ENCODE measurements around the gene SMDT1. TPM values are rescaled to one million over a fixed set of nuclear protein-coding genes. Genes with fewer than 3 reads are reported as not detected.
"Not testable (repeated sequence)": the region's sequence is repeated elsewhere in the genome, so short reads cannot be mapped to it uniquely, and the experiment has no call there.

Gene SMDT1
- total RNA-seq, 2 donors from 2014 or later, result 9.6 to 11.9 TPM

DNA sequence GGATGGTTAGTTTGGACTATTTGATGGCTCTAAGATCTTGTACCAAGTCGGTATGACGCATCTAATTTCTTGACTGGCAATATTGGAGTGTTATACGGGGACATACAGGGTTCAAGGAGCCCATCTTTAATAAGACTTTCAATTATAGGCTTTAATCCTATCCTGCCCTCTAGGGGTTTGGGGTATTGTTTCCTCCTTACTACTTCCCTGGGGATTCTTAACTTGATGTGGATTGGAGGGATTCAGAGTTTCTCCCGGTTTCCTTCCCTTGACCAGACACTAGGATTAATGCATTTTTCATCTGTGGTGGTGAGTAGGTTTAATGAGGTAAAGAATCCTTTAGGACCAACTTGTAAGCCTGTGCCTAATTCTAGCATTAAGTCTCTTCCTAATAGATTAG, 32.3 kb downstream of the SMDT1 start:
- Histone ChIP-seq H3K9me3 (peaks cover 0 to 13% of the 10 kb centered on the region in 2 donors), H3K4me3 (no peak overlapping the region), H3K36me3 (no peaks in the 10 kb centered on the region), H3K4me1 (no peaks in the 10 kb centered on the region), H3K27me3 (no peaks in the 10 kb centered on the region), H3K27ac (no peak overlapping the region)
- no peak for DNase-seq (ENCODE audit: low spot score)
- TF ChIP-seq, protein P1, sequence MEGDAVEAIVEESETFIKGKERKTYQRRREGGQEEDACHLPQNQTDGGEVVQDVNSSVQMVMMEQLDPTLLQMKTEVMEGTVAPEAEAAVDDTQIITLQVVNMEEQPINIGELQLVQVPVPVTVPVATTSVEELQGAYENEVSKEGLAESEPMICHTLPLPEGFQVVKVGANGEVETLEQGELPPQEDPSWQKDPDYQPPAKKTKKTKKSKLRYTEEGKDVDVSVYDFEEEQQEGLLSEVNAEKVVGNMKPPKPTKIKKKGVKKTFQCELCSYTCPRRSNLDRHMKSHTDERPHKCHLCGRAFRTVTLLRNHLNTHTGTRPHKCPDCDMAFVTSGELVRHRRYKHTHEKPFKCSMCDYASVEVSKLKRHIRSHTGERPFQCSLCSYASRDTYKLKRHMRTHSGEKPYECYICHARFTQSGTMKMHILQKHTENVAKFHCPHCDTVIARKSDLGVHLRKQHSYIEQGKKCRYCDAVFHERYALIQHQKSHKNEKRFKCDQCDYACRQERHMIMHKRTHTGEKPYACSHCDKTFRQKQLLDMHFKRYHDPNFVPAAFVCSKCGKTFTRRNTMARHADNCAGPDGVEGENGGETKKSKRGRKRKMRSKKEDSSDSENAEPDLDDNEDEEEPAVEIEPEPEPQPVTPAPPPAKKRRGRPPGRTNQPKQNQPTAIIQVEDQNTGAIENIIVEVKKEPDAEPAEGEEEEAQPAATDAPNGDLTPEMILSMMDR (IDR thresholded peaks at IDR 0.05), result no peak

DNA sequence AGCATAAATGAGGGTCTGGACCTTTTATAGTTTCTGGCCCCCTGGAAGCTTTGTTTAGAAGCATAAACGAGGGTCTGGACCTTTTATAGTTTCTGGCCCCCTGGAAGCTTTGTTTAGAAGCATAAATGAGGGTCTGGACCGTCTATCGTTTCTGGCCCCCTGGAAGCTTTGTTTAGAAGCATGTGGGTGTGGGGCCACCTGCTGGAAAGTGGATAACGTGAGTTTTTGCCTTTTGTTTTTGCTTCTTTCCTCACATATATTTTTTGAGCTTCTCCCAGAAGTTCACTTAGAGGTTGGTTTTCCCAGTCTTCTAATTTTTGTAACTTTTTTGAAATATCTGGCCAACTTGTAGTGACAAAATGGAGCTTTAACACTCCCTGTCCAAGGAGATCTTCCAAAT, 33.3 kb downstream of the SMDT1 start:
- DNase-seq (ENCODE audit: low spot score); H3K4me1 ChIP-seq; H3K27me3 ChIP-seq; H3K4me3 ChIP-seq; H3K36me3 ChIP-seq; H3K27ac ChIP-seq: not testable (repeated sequence)
- peaks cover 0 to 13% of the 10 kb centered on the region in 2 donors for H3K9me3 ChIP-seq
- TF ChIP-seq, protein P1 (IDR thresholded peaks at IDR 0.05), result peak in 1 of 2 donors; percentile 14

DNA sequence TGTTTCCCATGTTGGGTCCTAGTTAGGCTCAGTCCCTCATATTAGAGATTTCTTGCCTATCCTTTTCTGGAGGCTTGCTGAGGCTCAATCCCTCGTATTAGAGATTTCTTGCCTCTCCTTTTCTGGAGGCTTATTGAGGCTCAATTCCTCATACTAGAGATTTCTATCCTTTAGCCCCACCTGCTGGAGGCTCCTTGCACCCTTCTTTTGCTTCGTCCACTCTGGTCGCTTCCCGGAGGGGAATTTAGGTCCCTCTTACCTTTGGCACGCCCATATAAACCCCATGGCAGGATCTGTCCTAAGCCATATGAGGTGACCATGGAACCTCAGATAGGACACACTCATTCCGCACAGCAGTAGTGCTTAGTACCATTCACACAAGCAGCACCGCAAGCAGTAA, 35.2 kb downstream of the SMDT1 start:
- H3K27ac ChIP-seq, result no peak overlapping the region
- TF ChIP-seq, protein P1 (IDR thresholded peaks at IDR 0.05), result no peak
- no peaks in the 10 kb centered on the region for H3K4me1 ChIP-seq
- no peak overlapping the region for H3K4me3 ChIP-seq
- H3K27me3 ChIP-seq, result no peaks in the 10 kb centered on the region
- no peak for DNase-seq (ENCODE audit: low spot score)
- H3K36me3 ChIP-seq, result no peaks in the 10 kb centered on the region
- H3K9me3 ChIP-seq, result peaks cover 0 to 13% of the 10 kb centered on the region in 2 donors

DNA sequence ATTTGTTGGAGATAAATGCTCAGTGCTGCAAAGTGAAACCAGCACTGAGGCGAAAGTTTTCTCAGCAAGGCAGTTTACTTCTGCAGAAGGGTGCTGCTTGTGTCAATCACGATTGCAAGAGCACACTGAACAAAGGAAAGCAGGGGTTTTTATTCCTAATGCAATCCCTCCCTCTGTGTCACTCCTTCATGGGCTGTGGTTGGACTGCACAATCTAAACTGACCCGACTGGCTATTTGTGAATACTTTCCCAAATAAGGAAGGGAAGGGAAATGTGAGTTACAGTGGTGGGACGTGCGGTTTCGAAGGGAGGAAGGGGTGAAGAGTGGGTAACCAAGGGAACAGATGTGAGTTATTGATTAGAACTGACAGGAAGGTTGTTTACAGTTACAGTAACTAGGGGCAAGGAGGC, 35.9 kb downstream of the SMDT1 start:
- H3K4me1 ChIP-seq; DNase-seq (ENCODE audit: low spot score); H3K36me3 ChIP-seq; H3K27me3 ChIP-seq; H3K4me3 ChIP-seq; H3K27ac ChIP-seq: not testable (repeated sequence)
- H3K9me3 ChIP-seq, result peaks cover 0 to 13% of the 10 kb centered on the region in 2 donors

DNA sequence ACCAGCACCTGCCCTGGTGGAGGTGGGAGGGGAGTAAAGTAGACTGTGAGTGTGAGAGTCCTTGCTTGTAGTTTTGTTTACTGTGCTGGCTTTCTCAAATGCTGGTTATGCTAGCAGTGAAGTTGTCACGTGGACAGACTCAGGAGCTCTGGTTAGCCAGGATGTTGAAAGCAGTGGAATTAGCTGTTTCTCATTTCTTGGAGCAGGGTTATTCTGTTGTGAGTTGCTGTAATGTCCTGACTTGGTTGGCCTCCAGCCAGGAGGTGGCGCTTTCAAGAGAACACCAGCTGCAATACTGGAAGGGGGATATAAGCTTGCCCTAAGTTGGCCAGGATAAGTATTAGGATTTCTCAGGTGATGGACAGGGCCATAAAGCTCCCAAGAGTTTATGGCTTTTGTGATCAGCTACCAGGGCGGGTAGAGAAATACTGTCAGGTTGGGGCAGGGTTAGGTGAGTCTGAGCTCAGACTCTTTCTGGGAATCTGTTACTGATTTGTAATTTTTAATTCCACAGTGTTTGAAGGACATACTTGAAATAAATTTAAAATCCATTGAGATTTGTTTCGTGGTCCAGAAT, 37.4 kb downstream of the SMDT1 start:
- DNase-seq (ENCODE audit: low spot score), result no peak
- Histone ChIP-seq H3K9me3 (peaks cover 0 to 13% of the 10 kb centered on the region in 2 donors), H3K27me3 (no peaks in the 10 kb centered on the region), H3K27ac (no peak overlapping the region), H3K4me3 (no peak overlapping the region), H3K36me3 (no peaks in the 10 kb centered on the region), H3K4me1 (no peaks in the 10 kb centered on the region)
- TF ChIP-seq, protein P1 (IDR thresholded peaks at IDR 0.05), result no peak

DNA sequence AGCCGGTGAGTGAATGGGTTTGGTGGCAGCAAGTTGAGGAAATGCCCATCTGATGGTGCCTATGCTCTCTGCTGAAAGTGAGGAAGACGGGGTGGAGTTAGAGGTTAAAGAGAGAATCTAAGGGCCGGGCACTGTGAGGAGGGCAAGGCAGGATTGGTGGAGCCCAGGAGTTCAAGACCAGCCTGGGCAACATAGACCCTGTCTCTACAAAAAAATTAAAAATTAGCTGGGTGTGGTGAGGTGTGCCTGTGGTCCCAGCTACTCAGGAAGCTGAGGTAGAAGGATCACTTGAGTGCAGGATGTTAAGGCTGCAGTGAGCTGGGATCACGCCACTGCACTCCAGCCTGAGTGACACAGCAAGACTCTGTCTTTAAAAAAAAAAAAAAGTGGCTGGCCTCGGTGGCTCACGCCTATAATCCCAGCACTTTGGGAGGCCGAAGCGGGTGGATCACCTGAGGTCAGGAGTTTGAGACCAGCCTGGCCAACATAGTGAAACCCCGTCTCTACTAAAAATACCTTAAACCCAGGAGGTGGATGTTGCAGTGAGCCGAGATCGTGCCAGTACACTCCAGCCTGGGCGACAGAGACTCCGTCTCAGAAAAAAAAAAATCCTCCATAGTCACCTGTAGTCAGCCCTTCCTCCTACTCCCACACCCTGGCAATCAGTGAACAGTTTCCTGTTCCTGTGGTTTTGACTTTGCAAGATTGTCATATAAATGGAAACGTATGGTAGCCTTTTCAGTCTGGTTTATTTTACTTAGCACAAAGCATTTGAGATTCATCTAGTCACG, 40.9 kb downstream of the SMDT1 start:
- H3K36me3 ChIP-seq; H3K4me1 ChIP-seq; H3K9me3 ChIP-seq; H3K27ac ChIP-seq; H3K4me3 ChIP-seq; H3K27me3 ChIP-seq; DNase-seq (ENCODE audit: low spot score): not testable (repeated sequence)

DNA sequence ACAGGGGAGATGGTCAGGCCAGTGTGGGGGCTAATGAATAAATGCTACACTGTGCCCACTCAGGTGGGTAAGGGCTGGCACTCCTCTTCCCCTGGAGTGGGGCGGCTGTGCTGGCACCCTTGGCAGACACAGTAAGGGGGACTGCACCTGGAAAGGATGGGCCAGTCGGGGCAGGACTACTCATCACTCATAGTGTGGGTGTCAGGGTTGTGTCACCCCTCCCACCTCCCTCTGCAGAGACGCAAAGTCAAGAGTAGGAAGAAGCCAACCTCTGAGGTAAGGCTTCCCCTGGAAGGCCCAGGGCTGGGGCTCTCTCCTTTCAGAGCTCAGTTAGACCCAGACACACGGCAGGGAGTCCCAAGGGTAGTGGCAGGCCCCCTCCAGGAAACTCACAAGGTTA, 44.0 kb downstream of the SMDT1 start:
- not testable (repeated sequence) for H3K36me3 ChIP-seq; H3K4me1 ChIP-seq; H3K9me3 ChIP-seq; H3K27me3 ChIP-seq; DNase-seq (ENCODE audit: low spot score); H3K27ac ChIP-seq; H3K4me3 ChIP-seq
